ENCODE results near the gene PDLIM5.
A peak's percentile ranks its signal among the peaks of the same experiment; 100 is the strongest.

Gene PDLIM5

DNA sequence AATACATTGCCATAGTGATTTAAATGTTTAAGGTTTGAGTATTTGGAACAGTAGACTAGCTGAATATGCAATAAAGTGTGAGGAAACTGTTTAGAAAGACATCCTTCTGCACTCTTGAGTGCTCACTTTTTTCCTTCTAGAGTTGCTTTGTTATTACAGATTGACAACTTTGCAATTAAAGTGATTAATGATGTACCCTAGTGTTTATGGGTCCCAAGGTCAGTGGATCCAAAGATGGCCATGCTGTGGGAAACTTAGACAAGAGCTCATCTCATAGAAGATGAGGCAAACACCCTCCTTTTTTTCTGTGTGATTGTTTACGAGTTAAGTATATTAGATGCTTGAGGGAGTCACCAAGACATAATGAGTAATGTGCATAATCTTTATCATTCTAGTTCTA is 118.8 kb downstream of the PDLIM5 start:
- Mint-ChIP-seq H3K9me3 (peaks cover 0 to 2% of the 10 kb centered on the region in 2 donors), H3K4me3 (no peak overlapping the region), H3K4me1 (peaks cover 0 to 2% of the 10 kb centered on the region in 2 donors), H3K27me3 (no peaks in the 10 kb centered on the region), H3K36me3 (peaks cover under 1 to 1% of the 10 kb centered on the region in 2 donors), H3K27ac (no peak overlapping the region)
- DNase-seq (no peak), ATAC-seq (replicated peaks) (no peak)

DNA sequence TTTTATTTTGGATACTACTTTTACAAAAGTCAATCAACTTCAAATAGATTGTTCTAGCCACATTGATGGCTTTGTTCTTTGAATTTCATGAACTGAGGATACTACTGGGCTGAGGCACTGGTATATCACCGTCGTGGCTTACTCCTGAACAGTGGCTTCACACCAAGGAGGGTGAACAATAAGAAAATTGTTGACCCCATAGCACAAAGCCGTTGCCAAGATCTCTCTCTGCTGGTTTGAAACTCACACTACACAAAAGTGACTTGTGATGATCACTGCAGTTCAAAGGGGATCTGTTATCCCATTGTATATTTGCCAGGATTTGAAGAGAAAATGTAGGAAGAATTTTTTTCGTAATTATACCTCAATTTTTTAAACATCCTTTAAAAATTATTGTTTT is 119.6 kb downstream of the PDLIM5 start:
- Mint-ChIP-seq H3K36me3 (peaks cover 8% of the 10 kb centered on the region in 2 donors), H3K4me1 (peaks cover 0 to 7% of the 10 kb centered on the region in 2 donors), H3K27me3 (no peaks in the 10 kb centered on the region), H3K4me3 (no peak overlapping the region), H3K27ac (no peak overlapping the region), H3K9me3 (peaks cover 0 to 2% of the 10 kb centered on the region in 2 donors)
- no peak for DNase-seq
- no peak for ATAC-seq (replicated peaks)

DNA sequence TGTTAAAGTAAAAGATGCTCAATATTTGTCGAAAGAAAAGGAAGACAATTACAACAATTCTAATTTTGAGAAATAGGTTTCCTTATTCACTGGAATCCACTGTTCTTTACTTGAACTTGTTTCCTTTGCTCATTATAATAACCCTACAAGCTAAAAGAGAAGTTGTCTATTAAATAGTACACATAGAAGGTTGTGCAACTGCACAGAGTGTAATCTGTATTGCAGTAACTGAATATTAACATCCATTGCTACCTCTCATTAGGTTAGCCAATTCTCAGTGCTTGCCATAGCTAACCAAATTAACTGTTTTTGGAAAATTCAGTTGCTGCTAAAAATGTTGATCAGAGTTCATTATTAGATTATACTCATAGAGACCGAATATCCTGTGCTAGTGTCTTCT is 120.0 kb downstream of the PDLIM5 start:
- no peak for DNase-seq
- Mint-ChIP-seq H3K36me3 (peaks cover 8 to 9% of the 10 kb centered on the region in 2 donors), H3K4me3 (no peak overlapping the region), H3K9me3 (peaks cover 0 to 2% of the 10 kb centered on the region in 2 donors), H3K27ac (no peak overlapping the region), H3K4me1 (peaks cover 0 to 7% of the 10 kb centered on the region in 2 donors), H3K27me3 (no peaks in the 10 kb centered on the region)
- no peak for ATAC-seq (replicated peaks)

DNA sequence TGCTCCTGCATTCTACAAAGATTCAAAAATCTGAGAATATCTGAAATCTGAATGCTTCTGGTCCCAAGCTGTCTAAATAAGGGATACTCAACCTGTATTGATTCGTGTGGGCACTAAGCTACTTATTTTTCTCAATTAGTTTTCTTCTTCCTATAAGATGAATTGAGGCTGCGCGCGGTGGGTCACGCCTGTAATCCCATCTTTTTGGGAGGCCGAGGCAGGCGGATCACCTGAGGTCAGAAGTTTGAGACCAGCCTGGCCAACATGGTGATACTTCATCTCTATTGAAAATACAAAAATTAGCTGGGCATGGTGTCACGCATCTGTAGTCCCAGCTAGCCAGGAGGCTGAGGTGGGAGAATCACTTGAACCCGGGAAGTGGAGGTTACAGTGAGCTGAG is 122.3 kb downstream of the PDLIM5 start:
- Mint-ChIP-seq H3K36me3 (peaks cover 7 to 9% of the 10 kb centered on the region in 2 donors), H3K9me3 (no peaks in the 10 kb centered on the region), H3K4me3 (no peak overlapping the region), H3K27me3 (no peaks in the 10 kb centered on the region), H3K27ac (no peak overlapping the region), H3K4me1 (peaks cover 0 to 5% of the 10 kb centered on the region in 2 donors)
- ATAC-seq (replicated peaks) (no peak), DNase-seq (no peak)

DNA sequence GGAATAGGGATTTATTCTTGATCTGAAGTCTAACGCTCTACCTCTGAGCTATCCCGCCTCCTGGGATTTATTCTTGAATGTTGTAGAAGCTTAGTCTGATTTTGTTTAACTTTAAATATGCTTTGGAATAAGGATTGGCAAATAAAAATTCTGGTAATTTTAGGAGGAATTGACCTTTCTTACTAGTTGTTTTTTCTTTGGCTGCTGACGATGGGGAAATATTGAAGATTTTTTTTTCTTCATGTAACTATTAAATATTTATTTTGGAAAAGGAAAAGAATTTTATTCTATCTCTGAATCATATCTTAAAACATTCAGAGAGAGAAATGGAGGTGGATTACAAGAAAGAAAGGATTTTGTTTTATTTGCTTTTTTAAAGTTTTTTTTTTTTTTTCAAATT is 122.9 kb downstream of the PDLIM5 start:
- no peaks in the 10 kb centered on the region for H3K27me3 Mint-ChIP-seq
- no peak overlapping the region for H3K27ac Mint-ChIP-seq
- peaks cover 0 to 5% of the 10 kb centered on the region in 2 donors for H3K4me1 Mint-ChIP-seq
- DNase-seq, result no peak
- peaks cover 7 to 9% of the 10 kb centered on the region in 2 donors for H3K36me3 Mint-ChIP-seq
- no peaks in the 10 kb centered on the region for H3K9me3 Mint-ChIP-seq
- no peak overlapping the region for H3K4me3 Mint-ChIP-seq
- ATAC-seq (replicated peaks), result no peak

DNA sequence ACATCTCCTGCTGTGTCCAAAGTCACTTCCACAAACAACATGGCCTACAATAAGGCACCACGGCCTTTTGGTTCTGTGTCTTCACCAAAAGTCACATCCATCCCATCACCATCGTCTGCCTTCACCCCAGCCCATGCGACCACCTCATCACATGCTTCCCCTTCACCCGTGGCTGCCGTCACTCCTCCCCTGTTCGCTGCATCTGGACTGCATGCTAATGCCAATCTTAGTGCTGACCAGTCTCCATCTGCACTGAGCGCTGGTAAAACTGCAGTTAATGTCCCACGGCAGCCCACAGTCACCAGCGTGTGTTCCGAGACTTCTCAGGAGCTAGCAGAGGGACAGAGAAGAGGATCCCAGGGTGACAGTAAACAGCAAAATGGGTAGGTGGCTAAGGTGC is 123.9 kb downstream of the PDLIM5 start:
- ATAC-seq (replicated peaks) (no peak), DNase-seq (no peak)
- no peaks in the 10 kb centered on the region for H3K27me3 Mint-ChIP-seq
- peaks cover 7 to 9% of the 10 kb centered on the region in 2 donors for H3K36me3 Mint-ChIP-seq
- no peaks in the 10 kb centered on the region for H3K9me3 Mint-ChIP-seq
- no peak overlapping the region for H3K4me3 Mint-ChIP-seq
- peaks cover 0 to 5% of the 10 kb centered on the region in 2 donors for H3K4me1 Mint-ChIP-seq
- no peak overlapping the region for H3K27ac Mint-ChIP-seq

DNA sequence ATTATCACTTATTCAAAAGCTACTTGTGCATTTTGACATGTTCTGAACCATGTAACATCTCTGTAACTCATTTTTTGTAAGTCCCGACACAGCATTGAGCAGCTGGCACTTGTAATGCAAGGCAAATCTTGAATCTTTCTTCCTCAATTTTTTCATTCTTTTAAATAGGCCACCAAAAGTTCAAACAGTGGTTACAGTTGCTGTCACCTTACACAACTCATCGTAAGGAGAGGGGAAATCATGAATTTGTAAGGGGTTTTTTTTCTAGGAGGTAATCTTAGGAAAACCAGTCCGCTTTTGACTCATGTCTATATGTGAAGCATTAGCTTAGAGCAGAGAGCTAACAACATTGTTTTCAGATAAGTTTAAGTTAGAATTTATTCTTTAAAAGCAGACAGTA is 124.5 kb downstream of the PDLIM5 start:
- ATAC-seq (replicated peaks) (peak in 1 of 2 donors; percentile 38), DNase-seq (no peak)
- Mint-ChIP-seq H3K27me3 (no peaks in the 10 kb centered on the region), H3K36me3 (peaks cover 7 to 9% of the 10 kb centered on the region in 2 donors), H3K27ac (no peak overlapping the region), H3K4me1 (peaks cover 0 to 5% of the 10 kb centered on the region in 2 donors), H3K9me3 (no peaks in the 10 kb centered on the region), H3K4me3 (no peak overlapping the region)

DNA sequence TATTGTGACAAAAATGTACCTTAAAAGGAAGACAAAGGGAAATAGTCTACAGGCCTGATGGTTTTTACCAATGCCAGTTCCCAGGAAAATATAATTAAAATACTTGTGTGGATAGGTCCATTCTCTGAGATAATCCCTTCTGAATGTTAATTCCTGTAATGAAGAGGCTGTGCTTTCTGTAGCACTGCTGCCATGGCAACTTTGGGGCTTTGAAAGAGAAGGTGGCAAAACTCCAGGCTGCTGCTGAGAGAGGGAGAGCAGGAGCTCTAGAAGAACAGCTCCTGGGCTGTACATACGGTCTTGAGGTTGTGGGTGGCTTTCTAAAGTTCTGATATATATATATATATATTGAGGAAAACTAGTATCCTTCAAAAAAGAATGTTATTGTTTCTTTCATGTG is 125.4 kb downstream of the PDLIM5 start:
- DNase-seq, result no peak
- H3K27ac Mint-ChIP-seq, result no peak overlapping the region
- H3K9me3 Mint-ChIP-seq, result no peaks in the 10 kb centered on the region
- no peak for ATAC-seq (replicated peaks)
- H3K4me3 Mint-ChIP-seq, result no peak overlapping the region
- H3K4me1 Mint-ChIP-seq, result peaks cover 0 to 5% of the 10 kb centered on the region in 2 donors
- no peaks in the 10 kb centered on the region for H3K27me3 Mint-ChIP-seq
- peaks cover 7 to 9% of the 10 kb centered on the region in 2 donors for H3K36me3 Mint-ChIP-seq

DNA sequence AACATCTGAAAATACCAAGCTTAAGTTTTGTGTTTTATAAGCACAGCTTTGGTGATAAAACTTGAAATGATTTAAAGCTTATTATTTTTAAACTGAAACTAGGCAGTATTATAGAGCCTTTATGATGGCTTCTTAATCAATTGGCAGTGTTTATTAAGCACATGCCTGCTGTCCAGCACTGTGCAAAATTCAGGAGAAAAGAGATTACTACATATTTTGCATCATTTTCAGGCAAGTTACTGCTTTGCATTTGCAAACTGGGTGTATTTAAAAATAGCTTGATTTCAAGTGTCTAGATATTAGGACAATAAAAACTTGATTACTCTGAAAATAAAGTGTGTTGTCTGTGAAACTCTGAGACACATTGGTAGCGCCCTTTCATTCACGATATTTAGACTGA is 126.5 kb downstream of the PDLIM5 start:
- no peak overlapping the region for H3K27ac Mint-ChIP-seq
- peaks cover 0 to 5% of the 10 kb centered on the region in 2 donors for H3K4me1 Mint-ChIP-seq
- peaks cover 7 to 9% of the 10 kb centered on the region in 2 donors for H3K36me3 Mint-ChIP-seq

GRCh38 chr4:94581766-94582165 is 130.0 kb downstream of the PDLIM5 start:
- ATAC-seq (replicated peaks), result no peak
- Mint-ChIP-seq H3K4me3 (no peak overlapping the region), H3K9me3 (no peaks in the 10 kb centered on the region), H3K4me1 (no peaks in the 10 kb centered on the region), H3K27ac (no peak overlapping the region), H3K27me3 (no peaks in the 10 kb centered on the region), H3K36me3 (no peaks in the 10 kb centered on the region)
- no peak for DNase-seq

More for the DNA sequence above, 126.5 kb downstream of the PDLIM5 start:
- H3K9me3 Mint-ChIP-seq, result no peaks in the 10 kb centered on the region
- no peak for ATAC-seq (replicated peaks)
- no peak for DNase-seq
- H3K27me3 Mint-ChIP-seq, result no peaks in the 10 kb centered on the region
- no peak overlapping the region for H3K4me3 Mint-ChIP-seq

DNA sequence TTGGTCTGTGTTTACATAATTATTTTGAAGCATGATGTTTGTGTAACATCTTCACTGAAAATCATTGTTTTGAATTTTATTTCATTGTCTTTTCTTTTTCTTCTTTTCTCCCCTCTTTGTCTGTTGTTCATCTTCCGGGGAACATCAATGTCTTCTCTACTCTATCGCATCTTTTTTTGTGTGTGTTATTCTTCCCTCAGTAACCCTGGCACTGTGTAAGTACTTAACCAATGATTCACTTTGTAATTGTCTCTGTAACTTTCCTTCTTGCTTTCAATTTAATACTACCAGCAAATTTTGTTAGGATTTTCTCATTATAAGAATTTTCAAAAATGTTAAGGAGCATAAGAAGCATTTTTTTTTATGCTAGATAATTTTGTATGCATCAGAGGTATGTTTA is 130.8 kb downstream of the PDLIM5 start:
- no peak for ATAC-seq (replicated peaks)
- no peaks in the 10 kb centered on the region for H3K36me3 Mint-ChIP-seq
- H3K27me3 Mint-ChIP-seq, result no peaks in the 10 kb centered on the region
- no peak overlapping the region for H3K4me3 Mint-ChIP-seq
- H3K27ac Mint-ChIP-seq, result no peak overlapping the region
- H3K9me3 Mint-ChIP-seq, result no peaks in the 10 kb centered on the region
- DNase-seq, result no peak
- no peaks in the 10 kb centered on the region for H3K4me1 Mint-ChIP-seq

GRCh38 chr4:94583914-94584641 is 132.3 kb downstream of the PDLIM5 start:
- Mint-ChIP-seq H3K27ac (no peak overlapping the region), H3K9me3 (no peaks in the 10 kb centered on the region), H3K4me1 (no peaks in the 10 kb centered on the region), H3K4me3 (no peak overlapping the region), H3K36me3 (no peaks in the 10 kb centered on the region), H3K27me3 (no peaks in the 10 kb centered on the region)
- DNase-seq (no peak), ATAC-seq (replicated peaks) (no peak)

- H3K4me3 Mint-ChIP-seq, result no peak overlapping the region
- peaks cover 5 to 10% of the 10 kb centered on the region in 2 donors for H3K36me3 Mint-ChIP-seq
- no peak overlapping the region for H3K27ac Mint-ChIP-seq
- no peaks in the 10 kb centered on the region for H3K27me3 Mint-ChIP-seq
- no peaks in the 10 kb centered on the region for H3K4me1 Mint-ChIP-seq
- H3K9me3 Mint-ChIP-seq, result no peaks in the 10 kb centered on the region
- DNase-seq (no peak), ATAC-seq (replicated peaks) (no peak)
These were observed 137.4 kb downstream of the PDLIM5 start for GRCh38 chr4:94588896-94589693.

- no peaks in the 10 kb centered on the region for H3K27me3 Mint-ChIP-seq
- no peaks in the 10 kb centered on the region for H3K9me3 Mint-ChIP-seq
- DNase-seq (no peak), ATAC-seq (replicated peaks) (no peak)
- H3K36me3 Mint-ChIP-seq, result peaks cover 5 to 10% of the 10 kb centered on the region in 2 donors
- H3K27ac Mint-ChIP-seq, result no peak overlapping the region
- H3K4me3 Mint-ChIP-seq, result no peak overlapping the region
- no peaks in the 10 kb centered on the region for H3K4me1 Mint-ChIP-seq
These were observed 138.8 kb downstream of the PDLIM5 start for GRCh38 chr4:94590493-94590892.

DNA sequence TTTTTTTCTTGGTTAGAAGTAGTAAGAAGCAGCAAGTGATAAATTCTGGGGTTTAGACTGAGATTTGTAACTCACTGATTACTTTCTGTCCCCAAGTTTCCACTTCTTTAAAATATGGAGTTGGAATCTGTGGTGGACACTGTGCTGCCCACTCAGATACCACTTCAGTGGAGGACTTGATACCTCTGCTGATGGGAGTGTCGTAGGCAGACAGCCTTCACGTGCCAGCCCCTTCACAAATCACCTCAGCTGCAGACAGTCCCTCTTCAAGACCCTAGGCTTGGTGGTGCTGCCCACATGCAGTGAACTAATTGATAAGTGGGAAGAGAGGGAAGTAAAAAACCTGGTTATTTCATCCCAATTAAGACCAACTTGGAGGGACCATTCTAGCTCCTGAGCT is 139.5 kb downstream of the PDLIM5 start:
- Mint-ChIP-seq H3K4me3 (no peak overlapping the region), H3K9me3 (no peaks in the 10 kb centered on the region), H3K36me3 (peaks cover 5 to 10% of the 10 kb centered on the region in 2 donors), H3K27ac (no peak overlapping the region), H3K27me3 (no peaks in the 10 kb centered on the region), H3K4me1 (no peaks in the 10 kb centered on the region)
- ATAC-seq (replicated peaks), result no peak
- DNase-seq, result no peak
